DMS 273 (cell line): ENCODE measurements around the gene CNTN5.

ENCODE experiments used
- DNase-seq: peaks from one replicate; lab custom pipeline; 2025; ENCODE audit not compliant: unreplicated experiment; lab: John Stamatoyannopoulos, UW

Gene CNTN5

GRCh38 chr11:100294748-100295147, 1274.0 kb downstream of the CNTN5 start:
- DNase-seq: no peak

DNA sequence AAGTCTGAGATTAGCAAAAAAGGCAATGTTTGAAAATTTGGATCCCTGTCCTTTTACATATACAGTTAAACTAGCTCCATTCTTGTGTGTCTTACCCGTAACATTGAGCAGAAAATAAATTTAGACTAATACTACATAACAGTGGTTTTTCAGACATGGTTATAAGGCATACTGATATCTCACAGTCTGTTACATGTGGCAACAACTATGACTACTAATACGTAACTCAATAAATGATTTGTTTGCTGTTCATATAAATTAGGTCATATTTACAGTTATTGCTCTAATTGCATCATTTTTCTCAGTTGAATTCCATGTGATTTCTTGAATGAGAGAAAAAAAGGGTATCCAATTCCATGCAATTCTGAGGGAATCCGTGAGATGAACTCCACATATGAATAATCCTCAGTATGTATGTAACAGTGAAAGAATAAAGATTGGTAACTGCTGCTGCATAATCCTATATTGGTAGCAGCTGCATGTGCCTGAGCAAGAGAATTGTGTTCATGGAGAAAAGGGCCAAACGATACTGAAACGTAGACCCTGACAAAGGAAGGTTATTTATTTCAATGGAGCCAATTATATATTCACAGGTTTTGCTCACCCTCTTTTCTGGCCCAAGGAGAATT, 1275.4 kb downstream of the CNTN5 start:
- DNase-seq: no peak

DNA sequence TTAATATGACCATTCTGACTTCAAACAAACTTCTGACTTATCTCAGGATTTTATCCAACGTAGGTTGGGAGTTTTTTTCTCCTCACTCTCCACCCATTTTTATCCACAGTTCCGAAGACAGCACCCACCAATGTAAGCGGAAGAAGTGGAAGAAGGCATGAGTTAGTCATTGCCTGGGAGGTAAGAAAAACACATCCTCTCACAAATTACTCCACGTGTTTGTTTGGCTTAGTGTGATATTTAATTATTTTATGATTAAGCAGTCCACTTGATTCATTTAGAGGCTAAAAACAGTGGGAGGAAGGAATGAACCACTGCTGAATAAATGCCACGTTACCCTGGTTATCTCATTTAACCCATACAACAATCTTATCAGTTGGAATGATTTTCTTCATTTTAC, 1276.8 kb downstream of the CNTN5 start:
- no peak for DNase-seq

- no peak for DNase-seq
Measured at GRCh38 chr11:100302824-100303223, 1282.1 kb downstream of the CNTN5 start.

- no peak for DNase-seq
Measured at GRCh38 chr11:100303897-100304296, 1283.1 kb downstream of the CNTN5 start.

DNA sequence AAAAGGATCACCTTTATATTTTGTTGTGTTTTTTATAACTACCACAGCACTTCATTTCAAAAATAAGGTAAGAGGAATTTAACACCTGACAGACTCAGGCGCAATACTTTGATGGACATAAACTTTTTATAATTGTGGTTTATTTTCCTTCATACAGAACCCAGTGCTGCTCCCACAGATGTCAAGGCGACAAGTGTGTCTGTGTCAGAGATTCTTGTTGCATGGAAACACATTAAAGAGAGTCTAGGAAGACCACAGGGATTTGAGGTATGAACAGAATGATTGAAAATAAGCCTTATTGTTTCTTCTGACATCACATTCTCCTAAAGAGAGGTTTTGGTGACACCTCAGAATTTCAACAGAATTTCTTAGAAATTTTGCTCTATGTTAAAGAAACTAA, 1287.5 kb downstream of the CNTN5 start:
- no peak for DNase-seq

GRCh38 chr11:100315946-100316345, 1295.2 kb downstream of the CNTN5 start:
- no peak for DNase-seq

GRCh38 chr11:100316952-100317351, 1296.2 kb downstream of the CNTN5 start:
- DNase-seq: no peak

DNA sequence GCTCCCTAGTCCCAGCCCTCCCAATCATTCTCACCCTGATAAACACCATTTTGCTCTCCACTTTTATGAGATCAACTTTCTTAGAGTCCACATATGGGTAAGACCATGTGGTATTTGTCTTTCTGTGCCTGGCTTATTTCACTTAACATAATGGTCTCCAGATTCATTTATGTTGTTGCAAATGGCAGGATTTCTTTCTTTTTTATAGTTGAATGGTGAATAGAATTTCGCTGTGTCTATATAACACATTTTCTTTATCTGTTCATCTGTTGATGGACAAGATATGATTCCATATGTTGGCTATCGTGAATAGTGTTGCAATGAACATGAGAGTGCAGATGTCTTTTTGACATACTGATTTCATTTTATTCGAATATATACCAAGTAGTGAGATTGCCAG, 1298.9 kb downstream of the CNTN5 start:
- no peak for DNase-seq

GRCh38 chr11:100328626-100329340, 1308.0 kb downstream of the CNTN5 start:
- DNase-seq: peak; percentile 63

GRCh38 chr11:100329352-100329751, 1308.6 kb downstream of the CNTN5 start:
- peak; percentile 63 for DNase-seq

DNA sequence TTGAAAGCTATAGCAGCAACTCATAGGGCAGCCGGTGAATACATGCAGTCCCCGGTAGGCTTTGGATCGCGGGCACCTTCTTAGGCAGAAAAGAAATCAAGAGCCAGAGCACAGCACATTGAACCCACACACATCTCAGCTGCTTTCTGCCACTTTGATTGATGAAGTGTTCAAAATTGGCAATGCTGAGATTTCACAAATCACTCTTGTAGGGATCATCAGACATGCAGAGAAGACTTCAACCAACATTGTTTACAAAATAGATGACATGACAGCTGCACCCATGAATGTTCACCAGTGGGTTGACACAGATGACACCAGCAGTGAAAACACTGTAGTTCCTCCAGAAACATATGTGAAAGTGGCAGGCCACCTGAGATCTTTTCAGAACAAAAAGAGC, 1316.1 kb downstream of the CNTN5 start:
- no peak for DNase-seq

DNA sequence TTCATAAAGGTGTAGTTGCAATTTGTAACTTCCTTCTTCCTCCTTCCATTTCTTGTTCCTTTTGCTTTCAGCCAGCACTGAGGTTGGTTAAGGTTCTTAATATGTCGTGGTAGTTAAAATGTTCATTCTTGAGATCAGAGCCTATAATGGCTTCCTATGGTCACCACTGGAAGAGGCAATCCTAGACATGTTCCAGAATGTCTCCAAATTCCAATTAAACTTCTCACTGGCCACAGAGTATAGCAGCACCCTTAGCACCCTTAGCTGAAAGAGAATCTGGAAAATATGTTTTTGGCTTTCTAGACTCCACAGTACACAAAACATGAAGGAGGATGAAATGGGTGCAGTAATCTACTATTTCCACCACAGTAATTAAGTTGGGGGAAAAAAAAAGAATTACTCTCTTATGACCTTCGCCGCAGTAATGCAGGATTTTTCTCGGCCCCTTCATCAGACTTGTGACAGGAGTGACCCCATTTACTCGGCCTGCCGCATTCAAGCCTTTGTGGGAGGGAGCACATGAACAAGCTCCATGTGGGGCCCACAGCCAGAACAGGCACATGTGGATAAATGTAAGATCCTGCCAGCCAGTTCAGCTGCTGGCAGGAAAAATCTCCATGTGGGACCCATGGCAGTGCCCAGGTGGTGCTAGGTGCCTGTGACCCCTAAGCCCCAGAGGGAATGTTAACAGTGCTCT, 1317.5 kb downstream of the CNTN5 start:
- no peak for DNase-seq

GRCh38 chr11:100340466-100341319, 1319.9 kb downstream of the CNTN5 start:
- no peak for DNase-seq

GRCh38 chr11:100353083-100353482, 1332.3 kb downstream of the CNTN5 start:
- no peak for DNase-seq

GRCh38 chr11:100354736-100355135, 1334.0 kb downstream of the CNTN5 start:
- DNase-seq: no peak

- DNase-seq: no peak
Measured at GRCh38 chr11:100356035-100356434, 1335.3 kb downstream of the CNTN5 start.

GRCh38 chr11:100359281-100359680, 1338.5 kb downstream of the CNTN5 start:
- DNase-seq: no peak

- no peak for DNase-seq
Measured at GRCh38 chr11:100367892-100368291, 1347.1 kb downstream of the CNTN5 start.

DNA sequence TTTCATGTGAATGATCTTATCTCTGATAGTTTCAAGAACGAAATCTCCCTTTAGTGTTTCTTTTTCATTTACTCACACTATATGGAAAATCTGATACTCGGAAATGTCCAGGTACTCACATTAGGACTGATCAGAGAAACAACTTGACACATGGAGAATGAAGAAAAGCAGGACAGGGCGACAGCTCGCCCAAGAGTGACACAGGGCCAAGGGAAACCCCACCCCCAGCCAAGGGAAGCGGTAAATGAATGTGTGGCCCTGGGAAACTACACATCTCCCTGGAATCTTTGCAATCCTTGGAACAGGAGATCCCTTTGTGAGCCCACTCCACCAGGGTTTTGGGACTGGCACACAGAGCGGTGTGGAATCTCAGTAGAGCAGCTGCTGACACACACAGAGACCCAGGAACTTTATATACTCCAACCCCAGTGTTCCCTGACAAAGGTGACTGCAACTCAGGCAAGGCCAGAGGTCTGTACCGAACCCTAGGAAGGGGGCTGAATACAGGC, 1362.7 kb downstream of the CNTN5 start:
- DNase-seq: no peak

GRCh38 chr11:100396266-100396665, 1375.5 kb downstream of the CNTN5 start:
- no peak for DNase-seq
